GM12892 (cell line): ENCODE results near the gene LRMDA.
"Not testable (repeated sequence)": the region's sequence is repeated elsewhere in the genome, so short reads cannot be mapped to it uniquely, and the experiment has no call there.

ENCODE experiments used
- DNase-seq: peaks from one replicate; pipeline ENCODE4 v3.0.0; 2011; ENCODE audit not compliant: insufficient read length
- FAIRE-seq: peaks from 2 replicates; lab custom pipeline; 2011; peaks lifted over from hg19 to GRCh38; lab: Jason Lieb, UNC
- POLR2A ChIP-seq: IDR thresholded peaks from 2 replicates; pipeline ENCODE4 v1.6.1; 2011; ENCODE audit warnings: low read depth, low read length, control low read depth
- POLR2AphosphoS5 ChIP-seq: IDR thresholded peaks from 2 replicates; pipeline ENCODE4 v1.6.1; 2011; ENCODE audit warnings: low read depth, low read length, control low read depth
- TAF1 ChIP-seq: IDR thresholded peaks from 2 replicates; pipeline ENCODE4 v1.6.1; 2011; ENCODE audit warnings: low read depth, mild to moderate bottlenecking, control low read depth, low read length, borderline replicate concordance

The LRMDA gene

DNA sequence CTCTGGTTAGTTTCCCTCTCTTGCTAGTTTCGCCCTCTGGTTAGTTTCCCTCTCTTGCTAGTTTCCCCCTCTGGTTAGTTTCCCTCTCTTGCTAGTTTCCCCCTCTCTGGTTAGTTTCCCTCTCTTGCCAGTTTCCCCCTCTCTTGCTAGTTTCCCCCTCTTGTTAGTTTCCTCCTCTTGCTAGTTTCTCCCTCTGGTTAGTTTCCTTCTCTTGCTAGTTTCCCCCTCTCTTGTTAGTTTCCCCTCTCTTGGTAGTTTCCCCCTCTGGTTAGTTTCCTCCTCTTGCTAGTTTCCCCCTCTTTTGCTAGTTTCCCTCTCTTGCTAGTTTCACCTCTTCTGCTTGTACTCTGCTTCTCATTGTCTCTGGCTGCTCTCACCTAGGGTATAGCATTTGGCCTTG lies 613.8 kb downstream of the LRMDA start:
- FAIRE-seq, result no peak
- TF ChIP-seq TAF1 (no peak), POLR2AphosphoS5 (no peak), POLR2A (no peak)
- no peak for DNase-seq

DNA sequence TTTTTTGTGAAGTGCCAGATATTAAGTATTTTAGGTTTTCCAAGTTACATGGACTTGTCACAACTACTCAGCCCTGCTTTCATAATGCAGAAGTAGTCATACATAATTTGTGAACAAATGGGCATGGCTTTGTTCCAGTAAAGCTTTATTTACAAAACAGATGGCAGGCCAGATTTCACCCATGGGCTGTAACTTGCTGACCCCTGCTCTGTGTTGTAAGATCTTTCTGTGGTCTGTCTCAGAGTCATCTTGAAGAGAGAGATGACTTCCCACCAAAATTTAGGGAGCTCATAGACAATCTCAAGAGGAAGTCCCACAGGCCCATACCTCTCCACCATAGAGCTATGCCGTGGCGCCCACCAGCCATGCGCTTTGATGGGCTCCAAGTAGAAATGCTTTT lies 616.1 kb downstream of the LRMDA start:
- FAIRE-seq (no peak), DNase-seq (no peak)
- TF ChIP-seq POLR2AphosphoS5 (no peak), TAF1 (no peak), POLR2A (no peak)

DNA sequence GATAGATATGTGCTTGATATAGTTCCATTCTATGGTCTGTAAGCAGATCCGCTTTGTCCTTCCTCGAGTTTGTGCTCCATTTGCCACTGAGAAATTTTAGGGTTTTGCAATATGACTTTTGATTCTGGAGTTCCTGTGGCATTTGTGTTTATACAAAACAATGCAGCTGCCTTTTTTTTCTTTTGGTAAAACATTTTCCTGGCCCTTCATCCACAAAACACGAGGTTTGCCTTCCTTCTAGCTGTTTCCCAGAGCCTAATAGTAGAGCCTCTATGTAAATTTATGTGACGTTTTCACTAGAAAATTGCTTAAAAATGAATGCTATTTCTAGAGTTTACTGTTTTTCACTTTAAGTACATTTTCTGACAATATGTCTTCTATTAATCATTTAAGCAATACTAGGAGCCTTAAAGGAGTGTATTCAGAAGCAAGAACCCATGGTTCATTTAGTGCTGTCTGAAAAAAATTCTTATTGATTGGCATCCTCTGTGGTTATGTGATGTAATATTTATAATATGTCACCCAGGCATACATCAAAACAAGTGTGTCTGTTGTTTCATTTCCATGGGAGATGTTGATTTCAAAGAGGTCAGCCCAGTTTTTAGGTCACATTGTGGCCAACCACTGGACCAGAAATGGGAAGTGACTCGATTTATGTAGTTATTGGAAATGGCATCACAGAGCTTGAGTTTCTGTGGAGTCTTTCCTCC lies 618.3 kb downstream of the LRMDA start:
- no peak for DNase-seq
- no peak for FAIRE-seq
- TF ChIP-seq TAF1, result no peak
- TF ChIP-seq POLR2A, result no peak
- TF ChIP-seq POLR2AphosphoS5, result no peak

DNA sequence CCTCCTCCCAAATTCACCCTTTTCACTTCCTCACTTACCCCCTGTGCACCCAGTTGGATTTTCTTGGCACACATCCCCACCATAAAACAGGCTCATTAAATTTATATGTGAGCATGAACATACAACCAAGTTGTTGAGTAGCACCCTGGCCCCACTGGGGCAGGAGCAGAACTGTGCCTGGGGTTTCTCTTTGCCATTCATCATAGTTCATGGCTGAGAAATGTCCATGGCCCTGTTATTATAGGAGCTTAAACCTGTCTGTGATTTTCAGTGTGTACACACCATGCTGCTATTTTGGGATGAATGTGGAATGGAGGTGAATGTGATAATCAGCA lies 618.8 kb downstream of the LRMDA start:
- TF ChIP-seq POLR2AphosphoS5 (no peak), TAF1 (no peak), POLR2A (no peak)
- FAIRE-seq, result no peak
- DNase-seq, result no peak

DNA sequence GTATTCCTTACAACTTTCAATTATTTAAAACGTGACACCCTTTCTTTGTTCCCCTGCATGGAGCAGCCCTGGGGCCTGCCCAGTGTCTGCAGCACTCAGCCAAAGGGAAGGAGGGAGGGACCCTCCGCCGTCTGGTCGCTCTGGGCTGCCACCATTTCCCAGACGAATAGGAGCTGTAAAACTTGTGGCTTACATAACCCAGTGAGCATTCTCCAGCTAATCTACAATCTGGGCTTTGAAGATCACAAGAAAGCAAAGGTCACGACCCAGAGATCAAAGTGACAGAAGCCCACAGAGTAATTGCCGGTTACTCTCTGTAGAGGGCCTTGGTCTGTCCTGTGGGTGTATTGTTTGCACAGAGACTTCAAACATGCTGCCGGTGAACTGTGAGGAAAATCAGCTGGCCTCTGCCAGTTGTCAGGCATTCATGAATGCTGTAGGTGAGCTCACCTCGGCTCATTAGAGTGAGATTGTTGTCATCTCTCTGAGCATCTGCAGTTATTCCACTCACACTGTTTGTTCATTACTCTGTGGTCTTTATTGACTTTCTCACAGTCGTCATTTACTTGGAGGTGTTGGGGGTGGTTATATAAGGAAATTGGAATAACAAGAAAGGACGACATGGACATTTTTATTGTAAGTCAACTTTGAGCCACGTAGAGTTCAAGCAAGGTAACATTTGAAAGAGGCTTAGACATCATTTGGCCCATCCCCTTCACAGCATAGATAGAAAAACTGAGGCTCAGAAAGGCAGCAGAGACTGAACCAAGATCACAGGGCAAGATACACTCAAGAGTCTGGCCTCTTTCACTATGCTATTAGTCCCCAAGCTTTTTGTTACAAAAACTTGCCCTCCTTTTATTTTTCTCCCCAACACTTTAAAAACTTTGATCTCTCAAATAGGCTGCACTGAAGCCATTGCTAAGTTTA lies 619.8 kb downstream of the LRMDA start:
- FAIRE-seq, result no peak
- DNase-seq, result no peak

DNA sequence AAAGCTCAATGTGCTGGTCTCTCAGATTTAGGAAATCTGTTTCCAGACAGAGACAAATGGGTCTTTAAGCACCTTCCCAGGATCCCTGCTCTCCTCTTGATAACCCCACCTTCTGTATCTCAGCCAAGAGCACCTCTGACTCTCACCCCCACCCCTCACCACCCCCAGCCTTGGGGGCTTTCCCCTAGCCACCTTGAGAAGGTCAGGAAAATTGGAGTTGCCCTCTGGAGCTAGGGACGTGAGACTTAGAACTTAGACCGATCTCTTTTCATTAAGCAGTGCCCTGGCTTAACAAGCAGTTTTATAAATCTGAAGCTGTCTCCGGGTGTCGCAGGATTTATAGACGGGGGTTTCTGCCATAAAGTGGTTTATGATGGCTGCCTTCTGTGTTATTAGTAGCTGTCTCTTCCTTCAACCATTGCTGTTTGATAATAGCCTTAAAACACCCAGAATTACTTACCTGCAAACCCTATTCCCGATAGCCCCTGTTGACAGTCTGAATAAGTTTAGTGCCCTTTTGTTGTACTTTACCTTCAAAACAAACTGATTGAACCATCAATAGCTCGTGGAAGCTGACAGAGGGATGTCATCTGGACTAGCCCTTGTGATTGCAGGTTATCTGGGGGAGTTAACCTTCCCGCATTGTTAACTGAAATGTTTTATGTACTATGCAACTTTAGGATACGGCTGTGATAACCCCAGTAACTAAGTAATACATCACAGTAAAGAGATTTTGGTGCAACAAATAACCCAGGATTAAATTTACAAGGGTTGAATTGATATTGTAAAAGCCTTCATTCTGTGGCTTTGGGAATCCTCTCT lies 621.5 kb downstream of the LRMDA start:
- FAIRE-seq, result no peak

More for the DNA sequence above, 619.8 kb downstream of the LRMDA start:
- TF ChIP-seq TAF1, result no peak
- no peak for TF ChIP-seq POLR2A
- no peak for TF ChIP-seq POLR2AphosphoS5

DNA sequence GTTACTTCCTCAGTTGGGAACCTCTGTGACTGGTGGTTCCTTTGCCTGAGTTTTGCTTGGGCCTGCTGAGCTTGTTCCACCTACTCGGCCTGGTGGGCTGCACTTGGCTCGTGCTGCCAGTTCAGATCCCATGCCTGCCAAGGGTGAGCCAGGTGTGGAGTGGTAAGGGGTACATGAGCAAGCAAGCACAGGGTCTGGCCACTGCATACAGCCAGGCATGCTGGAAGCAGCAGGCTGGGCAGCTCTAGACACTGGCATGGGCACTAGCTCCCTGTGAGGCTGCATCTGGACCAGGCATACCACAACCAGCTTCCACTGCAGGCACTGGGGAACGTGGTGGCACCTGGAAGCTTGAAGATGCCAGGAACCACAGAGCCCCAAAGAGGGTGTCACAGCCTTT lies 624.0 kb downstream of the LRMDA start:
- DNase-seq, result no peak
- TF ChIP-seq POLR2AphosphoS5 (no peak), POLR2A (no peak)

More for the DNA sequence above, 621.5 kb downstream of the LRMDA start:
- TF ChIP-seq TAF1, result no peak
- no peak for TF ChIP-seq POLR2A
- TF ChIP-seq POLR2AphosphoS5, result no peak
- DNase-seq, result no peak

DNA sequence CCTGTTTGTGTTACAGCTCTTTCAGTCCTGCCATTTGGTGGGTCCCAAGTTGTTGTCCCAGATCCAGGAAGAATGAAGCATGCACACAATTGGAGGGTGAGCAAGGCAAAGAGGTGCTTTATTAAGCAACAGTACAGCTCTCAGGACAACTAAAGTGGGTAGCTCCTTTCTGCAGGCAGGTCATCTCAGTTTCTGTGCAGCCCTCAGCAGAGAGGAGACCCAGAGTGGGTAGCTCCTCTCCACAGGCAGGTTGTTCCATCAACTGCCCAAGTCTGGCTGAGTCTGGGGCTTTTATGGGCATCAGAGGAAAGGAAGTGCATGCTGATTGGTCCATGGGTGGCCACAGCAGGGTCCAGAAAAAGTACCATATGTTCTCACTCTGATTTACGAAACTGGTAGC lies 624.5 kb downstream of the LRMDA start:
- DNase-seq, result no peak
- no peak for TF ChIP-seq POLR2AphosphoS5
- TF ChIP-seq POLR2A, result no peak
- no peak for TF ChIP-seq TAF1
- no peak for FAIRE-seq

More for the DNA sequence above, 624.0 kb downstream of the LRMDA start:
- FAIRE-seq, result no peak

DNA sequence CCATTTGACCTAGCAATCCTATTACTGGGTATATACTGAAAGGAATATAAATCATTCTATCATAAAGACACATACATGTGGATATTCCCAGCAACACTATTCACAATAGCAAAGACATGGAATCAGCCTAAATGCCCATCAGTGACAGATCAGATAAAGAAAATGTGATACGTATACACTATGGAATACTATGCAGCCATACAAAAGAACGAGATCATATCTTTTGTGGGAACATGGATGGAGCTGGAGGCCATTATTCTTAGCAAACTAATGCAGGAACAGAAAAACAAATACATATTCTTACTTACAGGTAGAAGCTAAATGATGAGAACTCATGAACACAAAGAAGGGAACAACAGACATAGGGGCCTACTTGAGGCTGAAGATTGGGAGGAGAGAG lies 629.6 kb downstream of the LRMDA start:
- not testable (repeated sequence) for FAIRE-seq, DNase-seq

DNA sequence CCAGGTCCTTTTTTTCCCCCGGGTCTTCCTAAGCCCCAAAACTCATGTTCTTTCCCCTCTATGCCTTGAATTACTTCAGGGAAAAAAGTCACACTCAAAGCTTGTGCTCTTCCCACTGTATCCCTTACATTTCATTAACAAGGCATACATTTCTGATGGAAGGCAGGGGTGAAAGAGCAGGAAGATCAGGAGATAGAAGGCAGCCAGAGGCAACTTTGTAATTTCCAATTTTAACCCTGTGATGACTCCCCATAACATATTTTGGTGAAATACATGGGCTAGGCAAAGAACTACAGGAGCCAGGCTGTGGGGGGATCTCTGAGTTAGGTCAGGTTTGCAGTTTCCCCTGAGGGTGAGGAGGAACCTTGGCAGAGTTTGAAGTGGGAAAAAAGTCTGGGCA lies 635.0 kb downstream of the LRMDA start:
- no peak for TF ChIP-seq POLR2AphosphoS5
- TF ChIP-seq POLR2A, result no peak
- no peak for TF ChIP-seq TAF1
- DNase-seq (no peak), FAIRE-seq (no peak)

DNA sequence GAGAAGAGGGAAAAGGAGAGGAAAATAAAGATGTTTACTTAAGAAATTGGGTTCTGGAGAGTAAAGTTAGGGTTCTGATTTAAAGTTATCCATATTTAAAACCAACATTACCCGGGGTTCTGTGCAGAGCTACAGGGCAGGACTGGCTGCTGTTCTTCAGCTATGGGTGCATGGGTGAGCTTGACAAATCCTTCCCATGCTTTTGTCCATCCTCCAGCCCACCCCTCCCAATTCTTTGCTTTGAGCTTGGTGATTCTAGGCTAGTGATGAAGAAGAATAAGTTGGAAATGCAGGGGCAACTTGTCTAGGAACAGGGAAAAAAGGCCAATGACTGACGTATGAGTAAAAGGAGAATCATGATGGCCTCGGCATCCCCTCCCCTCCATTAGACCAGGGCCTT lies 636.0 kb downstream of the LRMDA start:
- TF ChIP-seq POLR2AphosphoS5, result no peak
- no peak for TF ChIP-seq POLR2A
- TF ChIP-seq TAF1, result no peak
- FAIRE-seq (no peak), DNase-seq (no peak)

DNA sequence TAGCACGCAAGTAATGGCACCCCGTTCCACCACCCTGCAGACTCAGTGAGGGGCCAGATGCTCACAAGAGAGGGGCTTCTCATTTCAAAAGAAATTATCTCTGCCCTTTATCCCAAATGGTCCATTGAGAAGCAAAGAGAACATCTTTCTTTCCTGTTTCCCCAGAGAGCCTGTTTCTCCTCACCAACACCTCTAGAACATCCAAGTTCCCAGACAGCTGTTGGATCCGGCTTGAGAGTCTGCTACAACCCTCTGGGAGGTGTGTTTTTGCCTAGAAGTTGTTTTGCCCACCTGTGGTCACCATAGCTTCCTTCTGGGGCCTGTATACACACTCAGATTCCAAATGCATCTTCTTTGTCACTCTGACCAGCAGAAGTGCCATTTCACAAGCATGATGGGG lies 637.4 kb downstream of the LRMDA start:
- TF ChIP-seq TAF1 (no peak), POLR2A (no peak), POLR2AphosphoS5 (no peak)
- FAIRE-seq, result no peak
- DNase-seq, result no peak
